ENCODE measurements around the gene FOXP1.

Gene FOXP1

GRCh38 chr3:71207632-71208031 lies 375.9 kb downstream of the FOXP1 start:
- ATAC-seq = no peak

GRCh38 chr3:71206305-71207165 lies 377.0 kb downstream of the FOXP1 start:
- no peak for TF ChIP-seq GLIS3 (CRISPR knock-in tag; IDR thresholded peaks at IDR 0.05)
- TF ChIP-seq ZNF8 (CRISPR knock-in tag; IDR thresholded peaks at IDR 0.05) = no peak
- no peak for TF ChIP-seq ARNTL (CRISPR knock-in tag; IDR thresholded peaks at IDR 0.05; ENCODE audit: borderline replicate concordance, low read depth)
- no peak for TF ChIP-seq PPARA (CRISPR knock-in tag; IDR thresholded peaks at IDR 0.05; ENCODE audit: borderline replicate concordance)
- no peak for TF ChIP-seq ZFP3 (CRISPR knock-in tag; IDR thresholded peaks at IDR 0.05)
- TF ChIP-seq SNAI2 (CRISPR knock-in tag; IDR thresholded peaks at IDR 0.05) = no peak
- no peak for TF ChIP-seq TOX (CRISPR knock-in tag; IDR thresholded peaks at IDR 0.05; ENCODE audit: borderline replicate concordance)
- no peak for TF ChIP-seq CSDC2 (CRISPR knock-in tag; IDR thresholded peaks at IDR 0.05)
- no peak for TF ChIP-seq POU6F1 (CRISPR knock-in tag; IDR thresholded peaks at IDR 0.05; ENCODE audit: borderline replicate concordance, low read depth)
- no peak for ATAC-seq

More at GRCh38 chr3:71207632-71208031, 375.9 kb downstream of the FOXP1 start:
- TF ChIP-seq PATZ1 (CRISPR knock-in tag; IDR thresholded peaks at IDR 0.05; ENCODE audit: borderline replicate concordance) = no peak
- no peak for TF ChIP-seq TOX (CRISPR knock-in tag; IDR thresholded peaks at IDR 0.05; ENCODE audit: borderline replicate concordance)
- TF ChIP-seq ZNF565 (CRISPR knock-in tag; conservative IDR thresholded peaks at IDR 0.05; ENCODE audit: low read depth) = no peak
- TF ChIP-seq SNAI2 (CRISPR knock-in tag; IDR thresholded peaks at IDR 0.05) = no peak
- no peak for TF ChIP-seq POU6F1 (CRISPR knock-in tag; IDR thresholded peaks at IDR 0.05; ENCODE audit: borderline replicate concordance, low read depth)
- no peak for TF ChIP-seq OSR1 (CRISPR knock-in tag; IDR thresholded peaks at IDR 0.05)
- no peak for TF ChIP-seq ZFP3 (CRISPR knock-in tag; IDR thresholded peaks at IDR 0.05)
- no peak for TF ChIP-seq BACH2 (CRISPR knock-in tag; IDR thresholded peaks at IDR 0.05; ENCODE audit: borderline replicate concordance)
- TF ChIP-seq PPARA (CRISPR knock-in tag; IDR thresholded peaks at IDR 0.05; ENCODE audit: borderline replicate concordance) = no peak
- no peak for TF ChIP-seq ESRRG (CRISPR knock-in tag; IDR thresholded peaks at IDR 0.05)
- TF ChIP-seq ISL1 (CRISPR knock-in tag; IDR thresholded peaks at IDR 0.05) = no peak

- TF ChIP-seq OSR1 (CRISPR knock-in tag; IDR thresholded peaks at IDR 0.05) (no peak), CREB5 (CRISPR knock-in tag; IDR thresholded peaks at IDR 0.05; ENCODE audit: low read depth) (no peak), POU6F1 (CRISPR knock-in tag; IDR thresholded peaks at IDR 0.05; ENCODE audit: borderline replicate concordance, low read depth) (no peak), ZFP3 (CRISPR knock-in tag; IDR thresholded peaks at IDR 0.05) (no peak), ZFP30 (CRISPR knock-in tag; IDR thresholded peaks at IDR 0.05) (no peak), BACH2 (CRISPR knock-in tag; IDR thresholded peaks at IDR 0.05; ENCODE audit: borderline replicate concordance) (no peak), ARNTL (CRISPR knock-in tag; IDR thresholded peaks at IDR 0.05; ENCODE audit: borderline replicate concordance, low read depth) (no peak), TCF4 (CRISPR knock-in tag; IDR thresholded peaks at IDR 0.05; ENCODE audit: borderline replicate concordance) (no peak), SNAI2 (CRISPR knock-in tag; IDR thresholded peaks at IDR 0.05) (no peak), ZNF8 (CRISPR knock-in tag; IDR thresholded peaks at IDR 0.05) (no peak), ISL1 (CRISPR knock-in tag; IDR thresholded peaks at IDR 0.05) (no peak), CSRNP3 (CRISPR knock-in tag; IDR thresholded peaks at IDR 0.05) (no peak), TSHZ2 (CRISPR knock-in tag; IDR thresholded peaks at IDR 0.05) (no peak), ZC3H10 (CRISPR knock-in tag; IDR thresholded peaks at IDR 0.05) (no peak), ZNF70 (CRISPR knock-in tag; IDR thresholded peaks at IDR 0.05) (no peak), ESRRG (CRISPR knock-in tag; IDR thresholded peaks at IDR 0.05) (no peak), CSDC2 (CRISPR knock-in tag; IDR thresholded peaks at IDR 0.05) (no peak)
- ATAC-seq = no peak
These were observed 379.6 kb downstream of the FOXP1 start for GRCh38 chr3:71203727-71204488.

All from SK-N-SH treated with all-trans-retinoic acid at 6 μM for 48 hours (cell line).